Coronary artery (tissue), 2 donors: Measurements from ENCODE around the gene GALK1.

ENCODE experiments used
- DNase-seq: peaks from one replicate; pipeline ENCODE4 v3.0.0-alpha.2; 2017; ENCODE audit warnings: low spot score
- H3K27ac ChIP-seq, 2 donors: fragments of 200-600 bp; sonication (generic); one replicate each; pipeline ENCODE4 v1.5.1; 2016 to 2019
- H3K4me3 ChIP-seq: fragments of 200-600 bp; sonication (generic); 2 replicates; pipeline ENCODE4 v1.5.1; 2016; ENCODE audit warnings: mild to moderate bottlenecking, moderate library complexity
- TF ChIP-seq, protein P1 (sequence below): fragments of 200-600 bp; sonication (generic); IDR thresholded peaks from one replicate; pipeline ENCODE4 v1.5.1; 2019; ENCODE audit warnings: antibody characterized with exemption

GALK1 gene

DNA sequence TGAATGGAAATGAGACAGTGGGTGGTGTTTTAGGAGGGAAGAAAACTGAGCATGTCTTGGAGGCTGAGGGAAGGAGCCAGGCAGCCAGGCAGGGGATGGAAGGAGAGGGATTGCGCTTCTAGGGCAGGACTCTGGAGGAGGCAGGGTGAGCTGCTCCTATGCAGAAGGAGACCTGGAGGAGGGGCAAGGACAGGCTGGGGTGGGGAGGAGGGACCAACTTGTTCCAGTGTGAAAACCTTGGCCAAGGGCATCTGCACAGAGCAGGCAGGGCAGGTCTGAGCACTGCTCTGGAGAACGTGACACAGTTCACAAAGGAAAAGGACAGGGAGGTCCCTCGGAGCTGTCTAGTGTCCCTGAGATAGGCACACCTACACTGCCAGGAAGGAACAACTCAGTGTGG, 5.5 kb downstream of the GALK1 start:
- no peak overlapping the region for H3K4me3 ChIP-seq
- no peak overlapping the region for H3K27ac ChIP-seq
- TF ChIP-seq, protein P1, sequence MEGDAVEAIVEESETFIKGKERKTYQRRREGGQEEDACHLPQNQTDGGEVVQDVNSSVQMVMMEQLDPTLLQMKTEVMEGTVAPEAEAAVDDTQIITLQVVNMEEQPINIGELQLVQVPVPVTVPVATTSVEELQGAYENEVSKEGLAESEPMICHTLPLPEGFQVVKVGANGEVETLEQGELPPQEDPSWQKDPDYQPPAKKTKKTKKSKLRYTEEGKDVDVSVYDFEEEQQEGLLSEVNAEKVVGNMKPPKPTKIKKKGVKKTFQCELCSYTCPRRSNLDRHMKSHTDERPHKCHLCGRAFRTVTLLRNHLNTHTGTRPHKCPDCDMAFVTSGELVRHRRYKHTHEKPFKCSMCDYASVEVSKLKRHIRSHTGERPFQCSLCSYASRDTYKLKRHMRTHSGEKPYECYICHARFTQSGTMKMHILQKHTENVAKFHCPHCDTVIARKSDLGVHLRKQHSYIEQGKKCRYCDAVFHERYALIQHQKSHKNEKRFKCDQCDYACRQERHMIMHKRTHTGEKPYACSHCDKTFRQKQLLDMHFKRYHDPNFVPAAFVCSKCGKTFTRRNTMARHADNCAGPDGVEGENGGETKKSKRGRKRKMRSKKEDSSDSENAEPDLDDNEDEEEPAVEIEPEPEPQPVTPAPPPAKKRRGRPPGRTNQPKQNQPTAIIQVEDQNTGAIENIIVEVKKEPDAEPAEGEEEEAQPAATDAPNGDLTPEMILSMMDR = no peak
- no peak for DNase-seq

DNA sequence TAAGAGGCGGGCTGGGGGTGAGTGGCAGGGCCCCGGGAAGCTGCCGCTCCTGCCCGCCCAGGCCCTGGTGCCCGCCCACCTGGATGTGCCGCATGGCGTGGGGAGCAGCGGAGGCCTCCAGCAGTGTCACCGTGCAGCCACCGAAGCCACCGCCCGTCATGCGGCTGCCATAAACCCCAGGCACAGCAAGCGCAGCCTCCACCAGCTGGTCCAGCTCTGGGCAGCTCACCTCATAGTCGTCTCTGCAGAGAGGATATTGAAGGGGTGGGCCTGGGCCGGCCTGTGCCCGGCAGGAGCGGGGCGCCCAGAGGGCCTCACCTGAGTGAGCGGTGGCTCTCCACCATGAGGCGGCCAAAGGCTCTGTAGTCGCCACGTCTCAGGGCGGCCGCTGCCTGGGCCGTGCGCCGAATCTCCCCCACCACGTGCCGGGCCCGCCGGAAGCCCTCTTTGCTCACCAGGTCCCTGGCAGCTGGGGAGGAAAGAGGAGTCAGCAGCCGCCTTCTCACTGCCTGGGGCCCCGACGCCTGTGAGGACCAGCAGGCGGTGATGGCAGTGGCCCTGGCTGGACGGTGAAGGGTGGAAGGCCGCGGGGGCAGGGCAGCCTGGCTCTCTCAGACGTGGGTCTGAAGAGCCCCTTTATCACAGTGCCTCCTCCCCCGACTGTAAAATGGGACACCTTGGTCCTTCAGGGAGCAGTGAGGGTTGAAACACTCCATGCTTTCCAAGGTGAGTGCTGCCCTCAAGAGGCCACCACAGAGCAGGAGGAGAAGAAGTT, 6.7 kb downstream of the GALK1 start:
- DNase-seq = no peak
- TF ChIP-seq, protein P1 = no peak
- Histone ChIP-seq H3K27ac (no peak overlapping the region), H3K4me3 (no peak overlapping the region)

DNA sequence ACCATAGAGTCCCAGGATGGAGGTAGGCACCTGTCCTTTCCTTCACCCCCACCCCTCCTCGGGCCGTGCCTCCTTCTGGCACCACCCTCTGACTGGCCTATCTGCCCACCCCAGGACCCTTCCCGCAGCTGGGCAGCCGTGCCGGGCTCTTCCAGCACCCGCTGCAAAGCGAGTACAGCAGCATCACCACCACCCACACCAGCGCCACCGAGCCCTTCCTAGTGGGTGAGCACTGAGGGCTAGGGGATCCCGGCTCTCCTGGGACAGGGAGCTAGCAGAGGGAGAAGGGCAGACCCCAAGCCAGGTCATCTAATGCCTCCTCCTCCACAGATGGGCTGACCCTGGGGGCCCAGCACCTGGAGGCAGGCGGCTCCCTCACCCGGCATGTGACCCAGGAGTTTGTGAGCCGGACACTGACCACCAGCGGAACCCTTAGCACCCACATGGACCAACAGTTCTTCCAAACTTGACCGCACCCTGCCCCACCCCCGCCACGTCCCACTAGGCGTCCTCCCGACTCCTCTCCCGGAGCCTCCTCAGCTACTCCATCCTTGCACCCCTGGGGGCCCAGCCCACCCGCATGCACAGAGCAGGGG, 7.8 kb downstream of the GALK1 start:
- TF ChIP-seq, protein P1 = no peak
- Histone ChIP-seq H3K27ac (no peak overlapping the region), H3K4me3 (no peak overlapping the region)
- DNase-seq = no peak

DNA sequence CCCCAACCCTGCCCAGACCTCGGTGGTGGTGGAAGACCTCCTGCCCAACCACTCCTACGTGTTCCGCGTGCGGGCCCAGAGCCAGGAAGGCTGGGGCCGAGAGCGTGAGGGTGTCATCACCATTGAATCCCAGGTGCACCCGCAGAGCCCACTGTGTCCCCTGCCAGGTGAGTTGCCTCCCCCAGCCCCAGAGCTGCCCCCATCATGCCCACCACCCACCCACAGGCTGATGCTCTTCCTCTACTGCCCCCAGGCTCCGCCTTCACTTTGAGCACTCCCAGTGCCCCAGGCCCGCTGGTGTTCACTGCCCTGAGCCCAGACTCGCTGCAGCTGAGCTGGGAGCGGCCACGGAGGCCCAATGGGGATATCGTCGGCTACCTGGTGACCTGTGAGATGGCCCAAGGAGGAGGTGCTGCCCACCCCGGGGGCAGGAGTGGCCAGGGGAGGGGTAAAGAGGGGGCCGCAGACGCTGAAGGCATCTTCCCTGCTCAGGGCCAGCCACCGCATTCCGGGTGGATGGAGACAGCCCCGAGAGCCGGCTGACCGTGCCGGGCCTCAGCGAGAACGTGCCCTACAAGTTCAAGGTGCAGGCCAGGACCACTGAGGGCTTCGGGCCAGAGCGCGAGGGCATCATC, 8.4 kb downstream of the GALK1 start:
- Histone ChIP-seq H3K4me3 (no peak overlapping the region), H3K27ac (no peak overlapping the region)
- DNase-seq = no peak
- TF ChIP-seq, protein P1 = no peak

DNA sequence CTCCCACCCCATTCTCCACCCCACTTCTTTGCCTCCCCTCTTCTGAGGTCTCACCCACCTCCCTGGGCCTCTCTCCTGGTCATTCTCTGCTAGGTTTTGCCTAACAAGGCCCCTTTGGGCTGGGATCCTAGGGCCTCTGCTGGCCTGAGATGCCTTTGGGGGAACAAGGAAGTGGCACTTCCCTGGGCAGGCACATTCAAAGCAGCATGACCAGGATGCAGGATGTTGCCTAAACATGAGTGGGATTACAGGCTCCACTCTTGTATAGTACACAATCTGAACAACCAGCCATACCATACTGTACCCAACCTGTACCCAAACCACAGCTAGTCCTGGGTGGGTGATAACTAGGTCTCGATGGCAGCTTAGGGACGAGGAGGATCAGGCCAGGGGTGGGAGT, 9.0 kb downstream of the GALK1 start:
- Histone ChIP-seq H3K4me3 (no peak overlapping the region), H3K27ac (no peak overlapping the region)
- no peak for DNase-seq
- TF ChIP-seq, protein P1 = no peak

DNA sequence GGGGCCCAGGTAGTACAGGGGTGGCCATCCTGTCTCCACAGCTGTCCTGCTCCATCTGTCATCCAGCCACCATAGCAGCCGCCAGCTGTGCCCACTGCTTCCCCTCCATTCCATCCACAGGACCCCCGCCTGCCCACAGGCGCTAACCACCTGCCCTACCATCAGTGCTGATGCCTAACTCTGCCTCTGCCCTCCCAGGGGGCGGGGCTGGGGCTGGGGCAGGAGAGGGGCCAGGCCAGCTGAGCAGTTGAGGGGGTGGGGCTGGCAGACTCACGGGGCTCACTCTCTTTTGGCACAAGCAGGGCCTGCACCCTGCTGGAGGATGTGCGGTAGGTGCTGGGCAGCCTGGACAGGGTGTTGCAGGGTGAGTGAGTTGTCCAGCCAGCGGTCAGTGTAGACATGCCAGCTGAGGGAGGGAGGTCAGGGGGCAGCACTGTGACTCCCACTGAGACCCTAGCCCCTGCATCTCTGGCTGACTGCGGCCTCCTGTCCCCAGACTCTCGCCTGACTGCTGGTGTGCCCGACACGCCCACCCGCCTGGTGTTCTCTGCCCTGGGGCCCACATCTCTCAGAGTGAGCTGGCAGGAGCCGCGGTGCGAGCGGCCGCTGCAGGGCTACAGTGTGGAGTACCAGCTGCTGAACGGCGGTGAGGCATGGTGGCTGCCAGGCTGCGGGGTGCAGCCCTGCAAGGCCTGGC, 9.6 kb downstream of the GALK1 start:
- TF ChIP-seq, protein P1 = no peak
- DNase-seq = no peak
- Histone ChIP-seq H3K27ac (no peak overlapping the region), H3K4me3 (no peak overlapping the region)
